DMS 273 treated with DMSO at 0.1 percent for 48 hours (cell line): Measurements from ENCODE around the gene ANKRD66.

Experiments used
- DNase-seq: peaks from one replicate; lab custom pipeline; 2025; lab: John Stamatoyannopoulos, UW

ANKRD66 gene

GRCh38 chr6:46790355-46790874, 43.7 kb downstream of the ANKRD66 start:
- DNase-seq, result no peak

DNA sequence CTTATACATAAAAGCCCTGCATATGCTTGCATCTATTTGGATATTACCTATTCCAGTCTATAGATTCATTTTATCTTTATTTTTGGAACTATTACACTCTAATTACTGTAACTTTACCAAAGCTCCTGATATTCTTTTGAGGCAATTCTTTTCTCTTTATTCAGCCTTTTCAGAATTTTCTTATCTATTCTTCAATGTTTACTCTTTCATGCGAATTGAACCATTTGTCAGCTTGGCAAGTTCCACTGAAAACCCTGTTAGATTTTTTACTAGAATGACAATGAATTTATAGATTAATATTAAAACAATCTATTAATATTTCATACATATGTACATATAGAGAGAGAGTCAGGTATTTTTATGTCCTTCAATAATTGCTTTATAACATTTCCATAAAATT, 45.9 kb downstream of the ANKRD66 start:
- no peak for DNase-seq

GRCh38 chr6:46793138-46793537, 46.4 kb downstream of the ANKRD66 start, which contains the start of gene MEP1A:
Gene MEP1A (plus strand): TSS chr6:46793389. CDS start chr6:46793399, 10 bp downstream.
- no peak for DNase-seq

DNA sequence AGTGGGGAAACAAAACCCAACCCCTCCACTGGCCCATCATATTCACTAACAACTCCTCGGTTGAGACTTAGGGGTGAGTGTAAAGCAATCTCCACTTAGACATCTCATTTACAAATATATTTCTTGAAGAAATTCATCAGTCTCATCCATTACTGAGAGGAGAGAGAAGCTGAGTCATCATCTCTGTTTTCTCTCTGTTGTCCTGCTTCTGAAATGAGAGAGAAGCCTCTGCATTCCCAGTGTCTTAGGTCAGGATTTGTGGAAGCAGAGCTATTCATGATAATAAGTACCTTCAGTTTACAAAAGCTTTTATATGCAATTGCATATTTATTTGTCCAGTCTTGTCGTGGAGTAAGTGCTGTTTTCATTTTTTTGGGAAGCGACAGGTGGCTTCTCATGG, 47.3 kb downstream of the ANKRD66 start:
- DNase-seq, result no peak

DNA sequence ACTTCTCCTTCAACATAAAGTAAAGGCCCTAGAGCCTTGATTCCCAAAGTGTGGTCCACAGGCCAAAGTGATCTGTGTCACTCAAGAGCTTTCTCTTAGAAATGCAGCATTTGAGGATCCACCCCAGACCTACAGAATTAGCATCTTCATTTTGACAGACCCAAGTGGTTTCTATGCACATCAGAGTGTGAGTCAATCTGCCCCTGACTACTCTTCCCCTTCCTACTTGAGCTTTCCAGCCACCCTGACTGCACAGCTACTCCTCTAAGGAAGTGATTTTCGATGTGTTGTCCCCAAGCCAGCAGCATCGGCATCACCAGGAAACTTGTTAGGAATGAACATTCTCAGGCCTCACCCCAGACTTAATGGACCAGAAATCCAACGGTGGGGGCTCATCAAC, 49.1 kb downstream of the ANKRD66 start:
- no peak for DNase-seq

GRCh38 chr6:46796848-46797580, 50.3 kb downstream of the ANKRD66 start:
- DNase-seq, result no peak

GRCh38 chr6:46799657-46800056, 52.9 kb downstream of the ANKRD66 start:
- no peak for DNase-seq

- no peak for DNase-seq
These were observed 62.1 kb downstream of the ANKRD66 start for GRCh38 chr6:46808806-46809205.
